Keratinocyte (primary cell): Measurements from ENCODE around the gene ADAMTS16. TPM values are rescaled to one million over a fixed set of nuclear protein-coding genes. Genes with fewer than 3 reads are reported as not detected.

Experiments
- DNase-seq: peaks from one replicate; pipeline ENCODE4 v3.0.0-alpha.2; 2011; ENCODE audit warnings: low read depth, missing footprints, low spot score
- FAIRE-seq: peaks from 2 replicates; lab custom pipeline; 2011; peaks lifted over from hg19 to GRCh38; lab: Jason Lieb, UNC
- H2AFZ ChIP-seq: 2 replicates; pipeline ENCODE4 v1.6.0; 2012; ENCODE audit warnings: low read length, control low read depth, inconsistent platforms; ENCODE audit not compliant: control insufficient read depth
- H3K27ac ChIP-seq: 2 replicates; pipeline ENCODE4 v1.5.1; 2011; ENCODE audit warnings: low read length; ENCODE audit not compliant: control insufficient read depth, insufficient read depth
- H3K27me3 ChIP-seq: 3 replicates; pipeline ENCODE4 v1.6.0; 2011; ENCODE audit warnings: low read length; ENCODE audit not compliant: control insufficient read depth, insufficient read depth; ENCODE audit errors: extremely low read depth
- H3K36me3 ChIP-seq, 2 experiments: 2 replicates in 1 of 2; 3 replicates in 1 of 2; pipeline ENCODE4 v1.5.1; 2011; ENCODE audit warnings: low read length in 2 of 2, mild to moderate bottlenecking in 1 of 2; ENCODE audit not compliant: control insufficient read depth in 2 of 2, insufficient read depth in 2 of 2; ENCODE audit errors: extremely low read depth in 1 of 2
- H3K4me1 ChIP-seq: 3 replicates; pipeline ENCODE4 v1.5.1; 2011; ENCODE audit warnings: low read length; ENCODE audit not compliant: control insufficient read depth, insufficient read depth; ENCODE audit errors: extremely low read depth
- H3K4me2 ChIP-seq: 3 replicates; pipeline ENCODE4 v1.6.0; 2011; ENCODE audit warnings: low read depth, low read length; ENCODE audit not compliant: control insufficient read depth, insufficient read depth; ENCODE audit errors: extremely low read depth
- H3K4me3 ChIP-seq, 3 experiments: fragments of 200-600 bp in 1 of 3; sonication (generic) in 1 of 3; 2 replicates in 2 of 3; 3 replicates in 1 of 3; pipeline ENCODE4 v1.5.1; 2011 to 2016; ENCODE audit warnings: low read length in 3 of 3, mild to moderate bottlenecking in 3 of 3, control low read depth in 2 of 3, inconsistent platforms in 1 of 3, low read depth in 1 of 3, mixed read lengths in 1 of 3, mixed run types in 1 of 3, moderate library complexity in 1 of 3; ENCODE audit not compliant: control insufficient read depth in 2 of 3, insufficient read depth in 2 of 3; ENCODE audit errors: extremely low read depth in 1 of 3
- H3K79me2 ChIP-seq: 2 replicates; pipeline ENCODE4 v1.6.0; 2012; ENCODE audit warnings: low read length; ENCODE audit not compliant: control insufficient read depth, insufficient read depth
- H3K9ac ChIP-seq: 3 replicates; pipeline ENCODE4 v1.6.0; 2011; ENCODE audit warnings: low read length; ENCODE audit not compliant: control insufficient read depth, insufficient read depth; ENCODE audit errors: extremely low read depth
- H3K9me1 ChIP-seq: 3 replicates; pipeline ENCODE4 v1.6.0; 2011; ENCODE audit warnings: low read length; ENCODE audit not compliant: control insufficient read depth, insufficient read depth; ENCODE audit errors: extremely low read depth
- H3K9me3 ChIP-seq: 2 replicates; pipeline ENCODE4 v1.5.1; 2012; ENCODE audit warnings: low read depth, low read length; ENCODE audit not compliant: control insufficient read depth
- H4K20me1 ChIP-seq: 3 replicates; pipeline ENCODE4 v1.6.0; 2011; ENCODE audit warnings: low read length; ENCODE audit not compliant: control insufficient read depth, insufficient read depth; ENCODE audit errors: extremely low read depth
- CTCF ChIP-seq, 3 experiments: IDR thresholded peaks in 1 of 3; conservative IDR thresholded peaks in 1 of 3; optimal IDR thresholded peaks in 1 of 3; 2 replicates in 2 of 3; 3 replicates in 1 of 3; pipeline versions ENCODE3 to v1.5.1; 2011; ENCODE audit warnings: low read length in 3 of 3, mild to moderate bottlenecking in 3 of 3, moderate library complexity in 2 of 3, control low read depth in 1 of 3, inconsistent platforms in 1 of 3; ENCODE audit not compliant: insufficient read depth in 2 of 3; ENCODE audit errors: extremely low read depth in 1 of 3
- EZH2 ChIP-seq: IDR thresholded peaks from one replicate; pipeline ENCODE4 v1.6.1; 2012; ENCODE audit warnings: inconsistent platforms, mild to moderate bottlenecking, low read length, moderate library complexity
- dilution Hi-C: fragments of 300-500 bp; cut with MboI; formaldehyde crosslinking; loops from one replicate; pipeline ENCODE4 v1.7.0; 2020; ENCODE audit warnings: low sequenced_read_pairs; ENCODE audit not compliant: extremely low pct_ligation_motif_present
- polyA plus RNA-seq, 5 experiments: library from polyadenylated mRNA; depleted of rRNA in 3 of 5; stranded (reverse) in 3 of 5; stranded (forward) in 1 of 5; unstranded in 1 of 5; fragments of >200 nt; gene quantifications; 1 replicate in 1 of 5; 2 replicates in 3 of 5; 3 replicates in 1 of 5; pipeline versions ENCODE4 v1.2.1 to v1.2.3, GENCODE V29; 2011 to 2012; ENCODE audit warnings: missing spikeins in 2 of 5, low read depth in 1 of 5, low replicate concordance in 1 of 5

The ADAMTS16 gene
- polyA plus RNA-seq, 1 donor (not counting 4 experiments of a cell fraction or from before 2014, with no cell fraction given), result not detected

- DNase-seq (no peak), FAIRE-seq (no peak)
- Histone ChIP-seq H3K9ac (no peak overlapping the region), H3K79me2 (no peaks in the 10 kb centered on the region), H2AFZ (no peak overlapping the region), H3K36me3 (no peaks in the 10 kb centered on the region), H3K27me3 (no peaks in the 10 kb centered on the region), H3K4me1 (peaks cover 12% of the 10 kb centered on the region), H3K27ac (no peak overlapping the region), H3K9me3 (no peaks in the 10 kb centered on the region), H3K9me1 (no peaks in the 10 kb centered on the region), H3K4me3 (no peak overlapping the region), H3K4me2 (no peak overlapping the region), H4K20me1 (no peaks in the 10 kb centered on the region)
- dilution Hi-C loops, result no loop called here
- TF ChIP-seq EZH2 (no peak), CTCF (optimal IDR thresholded peaks at IDR 0.05 in 1 of 3, IDR thresholded peaks at IDR 0.05 in 1 of 3, conservative IDR thresholded peaks at IDR 0.05 in 1 of 3; ENCODE audit: extremely low read depth in 1 of 3, insufficient read depth in 2 of 3, low read length in 3 of 3) (no peak)
These were observed 202.7 kb downstream of the ADAMTS16 start for GRCh38 chr5:5342784-5343183.

- no peaks in the 10 kb centered on the region for H3K79me2 ChIP-seq
- no peaks in the 10 kb centered on the region for H3K9me1 ChIP-seq
- peaks cover 12% of the 10 kb centered on the region for H3K4me1 ChIP-seq
- H2AFZ ChIP-seq, result no peak overlapping the region
- H3K27ac ChIP-seq, result no peak overlapping the region
- no peaks in the 10 kb centered on the region for H3K36me3 ChIP-seq
- no peaks in the 10 kb centered on the region for H3K9me3 ChIP-seq
- TF ChIP-seq CTCF (optimal IDR thresholded peaks at IDR 0.05 in 1 of 3, IDR thresholded peaks at IDR 0.05 in 1 of 3, conservative IDR thresholded peaks at IDR 0.05 in 1 of 3; ENCODE audit: extremely low read depth in 1 of 3, insufficient read depth in 2 of 3, low read length in 3 of 3) (no peak), EZH2 (no peak)
- DNase-seq (no peak), FAIRE-seq (no peak)
- dilution Hi-C loops, result no loop called here
- no peaks in the 10 kb centered on the region for H3K27me3 ChIP-seq
- no peaks in the 10 kb centered on the region for H4K20me1 ChIP-seq
- H3K4me3 ChIP-seq, result no peak overlapping the region
- H3K4me2 ChIP-seq, result no peak overlapping the region
- H3K9ac ChIP-seq, result no peak overlapping the region
These were observed 203.4 kb downstream of the ADAMTS16 start for GRCh38 chr5:5343568-5343967.
